AG04450 (cell line): Measurements from ENCODE around the gene NCOR2. TPM values are rescaled to one million over a fixed set of nuclear protein-coding genes. Genes with fewer than 3 reads are reported as not detected.

ENCODE experiments used
- CTCF ChIA-PET: fragments of 300-600, 350-600 bp; formaldehyde crosslinking; extraction: SDS; loops from one replicate; lab custom pipeline; 2022; ENCODE audit warnings: antibody characterized with exemption, inconsistent platforms; lab: Charles Lee
- POLR2A ChIA-PET: fragments of 350-600 bp; formaldehyde crosslinking; extraction: SDS; loops from one replicate; lab custom pipeline; 2021; ENCODE audit warnings: antibody characterized with exemption, inconsistent platforms; lab: Yijun Ruan, JAX
- DNase-seq: peaks from one replicate; pipeline ENCODE4 v3.0.0-alpha.2; 2011; ENCODE audit warnings: low read depth, low spot score
- H3K27ac ChIP-seq: one replicate; pipeline ENCODE4 v1.5.1; 2012; ENCODE audit warnings: low read depth, low read length, control low read depth
- H3K27me3 ChIP-seq: one replicate; pipeline ENCODE4 v1.6.0; 2012; ENCODE audit warnings: low read length; ENCODE audit not compliant: control insufficient read depth, insufficient read depth
- H3K4me3 ChIP-seq: 2 replicates; pipeline ENCODE4 v1.5.1; 2011; ENCODE audit warnings: mild to moderate bottlenecking, low read depth, low read length, control low read depth
- H3K9me3 ChIP-seq: 2 replicates; pipeline ENCODE4 v1.5.1; 2012; ENCODE audit warnings: low read length; ENCODE audit not compliant: control insufficient read depth, insufficient read depth
- CTCF ChIP-seq: IDR thresholded peaks from 2 replicates; pipeline ENCODE4 v1.5.1; 2011; ENCODE audit warnings: low read depth, low read length, control low read depth, inconsistent platforms
- polyA plus RNA-seq: library from polyadenylated mRNA; depleted of rRNA; stranded (reverse); fragments of >200 nt; gene quantifications from 2 replicates; pipeline ENCODE4 v1.2.3, GENCODE V29; 2011

Gene NCOR2
- polyA plus RNA-seq, 1 experiment: 3.3 TPM

DNA sequence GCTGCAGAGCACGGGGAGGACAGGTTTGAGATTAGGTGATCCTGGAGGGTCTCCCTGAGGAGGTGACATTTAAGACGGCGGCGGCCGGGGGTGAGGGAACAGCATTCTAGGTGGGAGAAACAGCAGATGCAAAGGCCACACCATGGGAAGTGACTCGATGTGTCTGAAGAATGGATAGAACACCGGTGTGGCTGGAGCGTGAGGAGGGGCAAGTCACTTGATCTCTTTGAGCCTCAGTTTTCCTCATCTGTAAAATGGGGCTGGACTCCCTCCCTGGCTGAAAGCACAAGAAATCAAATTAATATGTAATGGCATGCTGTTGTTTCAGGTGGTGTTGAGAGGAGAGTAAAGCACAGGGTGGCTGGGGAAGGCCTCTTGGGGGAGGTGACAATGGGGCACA lies 10.0 kb upstream of the NCOR2 start:
- H3K4me3 ChIP-seq: no peak overlapping the region

DNA sequence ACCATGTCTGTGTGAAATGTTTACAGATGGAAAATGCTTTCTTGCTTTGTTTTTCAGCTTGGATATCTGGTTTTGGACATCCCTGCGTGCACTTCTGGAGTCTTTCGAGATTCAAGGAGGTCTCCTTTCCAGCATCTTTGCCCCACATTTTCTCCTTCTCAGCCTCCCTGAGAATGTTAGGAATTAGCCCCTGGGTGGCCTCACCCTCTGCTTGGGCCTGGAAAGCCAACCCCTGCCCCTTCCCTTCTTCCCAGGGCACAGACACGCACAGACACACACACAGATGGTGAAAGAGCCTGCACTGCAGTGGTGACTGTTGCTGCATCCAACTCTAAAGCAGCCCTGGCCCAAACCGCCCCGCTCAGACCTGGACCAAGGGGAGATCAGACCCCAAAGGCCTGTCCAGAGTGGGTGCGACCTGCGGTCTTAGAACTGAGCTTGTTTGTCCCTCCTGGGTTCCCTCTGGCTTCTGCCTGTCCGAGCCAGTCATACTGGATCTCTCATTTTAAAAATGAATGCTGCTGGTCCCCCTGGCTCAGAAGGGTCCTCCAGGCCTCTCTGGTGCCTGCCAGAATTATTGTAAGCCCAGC lies 8.7 kb upstream of the NCOR2 start:
- Histone ChIP-seq H3K9me3 (peaks cover 25% of the 10 kb centered on the region), H3K27ac (no peak overlapping the region), H3K4me3 (no peak overlapping the region), H3K27me3 (peaks cover 10% of the 10 kb centered on the region)
- TF ChIP-seq CTCF: no peak
- CTCF ChIA-PET: no interaction called here
- POLR2A ChIA-PET: interaction anchor here (0.6 kb wide), 1 partner anchor 865 kb away, joined by 4 read pairs; no protein-coding TSS in a partner anchor
- no peak for DNase-seq

More for the DNA sequence above, 10.0 kb upstream of the NCOR2 start:
- Histone ChIP-seq H3K27ac (no peak overlapping the region), H3K9me3 (peaks cover 25% of the 10 kb centered on the region), H3K27me3 (peaks cover 10% of the 10 kb centered on the region)
- DNase-seq: no peak
- ChIA-PET POLR2A (no interaction called here), CTCF (no interaction called here)
- no peak for TF ChIP-seq CTCF

DNA sequence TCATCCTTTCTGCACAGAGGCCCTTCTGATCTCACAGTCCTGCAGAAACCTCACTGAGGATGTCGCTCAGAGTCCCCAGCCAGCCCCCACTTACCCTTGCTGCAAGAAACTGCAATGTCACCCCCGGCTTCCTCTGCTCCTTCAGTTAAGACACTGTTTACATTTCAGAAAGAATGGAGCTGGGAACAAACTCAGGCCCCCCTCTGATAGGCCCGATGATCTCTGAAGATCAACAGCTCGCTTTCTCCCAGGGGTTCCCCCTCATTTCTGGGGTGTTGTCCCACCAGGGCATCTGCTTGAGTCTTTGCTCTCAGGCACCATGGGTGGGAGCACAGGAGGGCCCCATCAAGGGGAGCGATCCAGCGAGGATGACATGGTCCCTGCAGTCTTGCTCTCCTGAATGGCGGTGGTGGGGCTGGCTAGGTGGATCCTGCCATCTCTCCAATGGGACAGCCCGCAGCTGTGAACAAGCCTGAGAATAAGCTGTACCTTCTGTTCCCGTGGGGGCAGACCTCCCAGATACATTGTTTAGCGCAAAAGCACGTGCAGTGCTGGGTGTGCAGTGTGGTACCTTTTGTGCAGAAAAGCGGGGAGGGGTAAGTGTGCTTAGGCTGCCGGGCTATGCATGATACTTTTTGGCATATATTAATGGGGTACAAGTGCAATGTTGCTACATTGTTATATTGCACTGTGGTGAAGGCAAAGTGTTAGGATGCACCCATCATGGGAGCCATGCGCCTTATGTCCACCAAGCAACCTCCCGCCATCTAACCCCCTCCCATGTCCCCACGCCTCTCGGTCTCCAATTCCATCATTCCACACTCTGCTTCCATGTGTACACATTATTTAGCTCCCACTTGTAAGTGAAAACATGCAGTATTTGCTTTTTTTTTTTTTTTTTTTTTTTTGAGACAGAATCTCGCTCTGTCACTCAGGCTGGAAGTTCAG lies 6.7 kb upstream of the NCOR2 start:
- no peak overlapping the region for H3K4me3 ChIP-seq
- POLR2A ChIA-PET: no interaction called here
- H3K27ac ChIP-seq: no peak overlapping the region

GRCh38 chr12:124571556-124571955 lies 4.1 kb upstream of the NCOR2 start:
- Histone ChIP-seq H3K27ac (no peak overlapping the region), H3K9me3 (peaks cover 5% of the 10 kb centered on the region), H3K4me3 (no peak overlapping the region), H3K27me3 (no peaks in the 10 kb centered on the region)
- CTCF ChIA-PET: no interaction called here
- no peak for TF ChIP-seq CTCF
- DNase-seq: no peak
- POLR2A ChIA-PET: no interaction called here

More for the DNA sequence above, 6.7 kb upstream of the NCOR2 start:
- peaks cover 6% of the 10 kb centered on the region for H3K27me3 ChIP-seq
- no peak for TF ChIP-seq CTCF
- no peak for DNase-seq
- H3K9me3 ChIP-seq: peaks cover 13% of the 10 kb centered on the region
- CTCF ChIA-PET: interaction anchor here (0.6 to 0.7 kb wide), 2 partner anchors 26 to 127 kb away, joined by 3 to 9 read pairs; no protein-coding TSS in a partner anchor

- H3K27me3 ChIP-seq: no peaks in the 10 kb centered on the region
- no peak for DNase-seq
- no peak overlapping the region for H3K27ac ChIP-seq
- no peaks in the 10 kb centered on the region; the same call in 1 of the 2 replicates for H3K9me3 ChIP-seq
- TF ChIP-seq CTCF: no peak
- H3K4me3 ChIP-seq: no peak overlapping the region
- ChIA-PET CTCF (no interaction called here), POLR2A (no interaction called here)
Observed at GRCh38 chr12:124570810-124571209, 3.4 kb upstream of the NCOR2 start.
